HG02759 (cell line): Measurements from ENCODE around the gene SH3BP5.

ENCODE experiments used
- ATAC-seq: cut with Tn5 transposase; IDR thresholded peaks from one replicate; pipeline ENCODE4 v1.9.1; 2021; ENCODE audit warnings: mild to moderate bottlenecking, moderate library complexity; ENCODE audit not compliant: unreplicated experiment

The SH3BP5 gene

DNA sequence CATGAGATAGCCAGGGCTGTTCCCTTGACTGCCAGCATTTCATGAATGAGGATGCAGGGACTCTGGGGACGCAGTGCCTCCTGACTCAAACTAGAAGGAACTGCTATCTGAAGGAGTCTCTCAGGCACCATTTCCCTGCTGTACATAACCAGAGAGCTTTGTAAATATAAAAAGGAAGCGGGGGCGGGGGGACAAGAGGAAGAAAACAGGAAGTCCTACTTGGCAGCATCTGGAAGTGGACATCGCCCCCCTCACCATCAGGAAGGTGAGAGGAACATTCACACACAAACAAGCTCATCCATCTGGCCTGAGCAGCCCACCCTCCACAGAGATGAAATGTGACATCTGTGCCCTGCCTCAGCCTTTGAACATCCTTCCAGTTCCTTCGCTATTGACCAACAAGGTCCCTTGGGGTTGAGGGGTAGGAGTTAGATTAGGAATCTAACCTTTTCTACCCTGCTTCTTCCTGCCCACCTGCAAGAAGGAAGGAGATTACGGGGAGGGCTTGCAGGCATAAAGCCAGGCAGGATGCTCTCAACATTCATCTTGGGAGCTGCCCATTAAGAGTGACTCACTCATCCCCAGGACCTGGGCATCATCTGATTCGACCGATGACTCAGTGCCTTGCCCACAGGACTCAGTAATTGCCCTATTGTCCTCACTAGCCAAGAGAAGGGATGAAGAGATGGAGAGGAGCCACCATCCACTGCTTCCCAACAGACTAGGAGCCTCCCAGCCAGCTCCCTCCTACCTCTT, 31.9 kb downstream of the SH3BP5 start:
- ATAC-seq: no peak

DNA sequence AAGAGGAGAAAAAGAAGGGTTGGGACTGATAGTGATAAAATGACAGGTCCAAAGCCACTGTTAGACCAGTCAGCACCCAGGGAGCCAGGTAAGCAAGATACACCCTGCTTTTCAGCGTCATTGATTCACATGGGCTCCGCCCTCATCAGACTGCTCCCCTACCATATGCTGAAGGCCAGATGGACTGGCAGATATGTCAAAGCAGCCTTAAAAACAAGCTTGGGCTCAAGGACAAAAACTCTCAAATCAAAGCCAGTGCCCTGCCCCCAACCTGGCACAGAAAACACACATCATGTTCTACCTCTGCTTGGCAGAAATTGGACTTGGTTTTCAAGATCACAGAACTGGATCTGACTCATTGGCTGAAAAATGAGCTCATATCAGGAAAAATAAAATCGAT, 33.4 kb downstream of the SH3BP5 start:
- ATAC-seq: no peak

DNA sequence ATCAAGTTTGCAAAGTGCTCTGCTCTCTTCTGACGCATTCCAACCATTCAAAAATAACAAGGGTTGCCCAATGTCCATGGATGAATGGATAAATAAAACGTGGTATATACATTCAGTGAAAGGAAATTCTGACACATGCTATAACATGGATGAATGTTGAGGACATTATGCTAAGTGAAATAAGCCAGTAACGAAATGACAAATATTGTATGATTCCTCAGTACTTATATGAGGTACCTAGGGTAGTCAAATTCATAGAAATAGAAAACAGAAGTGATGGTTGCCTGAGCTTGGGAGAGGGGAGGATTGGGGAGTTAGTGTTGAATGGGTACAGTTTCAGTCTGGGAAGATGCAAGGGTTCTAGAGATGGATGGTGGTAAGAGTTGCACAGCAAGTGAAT, 33.9 kb downstream of the SH3BP5 start:
- no peak for ATAC-seq

DNA sequence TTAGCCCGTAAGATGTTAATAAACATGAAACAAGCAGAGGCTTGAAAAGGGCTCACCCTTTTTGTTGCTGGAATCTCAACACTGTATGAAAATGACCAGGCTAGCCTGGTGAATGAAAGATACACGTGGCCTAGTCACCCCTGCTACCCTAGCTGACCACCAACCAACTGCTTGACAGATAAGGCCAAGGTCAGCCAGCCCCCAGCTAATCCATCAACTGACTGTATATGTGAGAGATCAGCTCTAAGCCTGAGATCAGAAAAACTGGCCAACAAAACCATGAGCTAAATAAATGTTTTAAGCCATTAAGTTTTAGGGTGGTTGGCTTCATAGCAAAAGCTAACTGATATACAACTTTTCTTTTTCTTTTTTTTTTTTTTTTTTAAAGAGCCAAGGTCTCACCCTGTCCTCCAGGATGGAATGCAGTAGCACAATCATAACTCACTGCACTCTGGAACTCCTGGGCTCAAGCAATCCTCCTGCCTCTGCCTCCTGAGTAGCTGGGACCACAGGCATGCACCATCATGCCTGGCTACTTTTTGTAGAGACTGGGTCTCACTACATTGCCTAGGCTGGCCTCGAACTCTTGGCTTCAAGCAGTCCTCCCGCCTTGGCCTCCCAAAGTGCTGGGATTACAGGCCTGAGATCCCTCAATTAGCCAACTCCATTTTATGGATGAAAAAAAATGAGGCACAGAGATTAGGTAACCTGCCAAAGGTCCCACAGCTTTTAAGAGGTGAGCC, 34.6 kb downstream of the SH3BP5 start:
- no peak for ATAC-seq

DNA sequence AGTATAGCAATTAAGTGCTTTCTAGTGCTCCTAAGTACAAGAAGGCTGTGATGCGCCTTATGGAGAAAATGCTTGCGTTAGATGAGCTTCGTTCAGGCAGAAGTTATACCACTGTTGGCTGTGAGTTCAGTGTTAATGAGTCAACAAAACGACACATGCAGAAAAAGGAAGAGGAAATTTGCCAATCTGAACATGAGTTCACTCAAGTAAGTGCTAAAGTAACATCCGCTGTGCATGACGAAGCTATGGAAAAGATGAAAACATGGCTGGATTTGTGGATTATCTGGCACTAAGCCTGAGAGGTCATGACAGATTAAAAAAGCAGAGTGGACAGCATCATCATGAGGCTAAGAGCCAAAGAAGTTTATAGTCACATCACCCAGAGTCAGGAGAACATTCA, 36.9 kb downstream of the SH3BP5 start:
- ATAC-seq: no peak

DNA sequence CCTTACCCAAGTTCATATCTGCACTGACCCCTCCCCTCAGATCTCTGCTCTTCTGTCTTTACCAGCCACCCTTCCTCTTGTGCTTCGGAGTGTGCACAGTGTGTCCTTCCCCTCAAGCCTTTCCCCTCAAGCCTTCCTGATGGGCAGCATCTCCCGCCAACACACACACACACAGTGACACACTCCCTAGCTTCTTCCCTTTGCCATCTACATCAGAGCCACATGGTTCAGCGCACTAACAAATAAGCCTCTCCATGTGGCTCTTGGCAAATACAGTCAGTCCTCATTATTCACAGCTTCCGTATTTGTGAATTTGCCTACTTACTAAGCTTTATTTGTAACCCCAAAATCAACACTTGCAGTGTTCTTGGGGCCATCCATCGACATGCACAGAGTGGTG, 37.5 kb downstream of the SH3BP5 start:
- no peak for ATAC-seq

GRCh38 chr3:15292765-15293522, 39.4 kb downstream of the SH3BP5 start:
- no peak for ATAC-seq

GRCh38 chr3:15291589-15292541, 40.5 kb downstream of the SH3BP5 start:
- ATAC-seq: peak; percentile 91

GRCh38 chr3:15290736-15291135, 41.6 kb downstream of the SH3BP5 start:
- no peak for ATAC-seq

DNA sequence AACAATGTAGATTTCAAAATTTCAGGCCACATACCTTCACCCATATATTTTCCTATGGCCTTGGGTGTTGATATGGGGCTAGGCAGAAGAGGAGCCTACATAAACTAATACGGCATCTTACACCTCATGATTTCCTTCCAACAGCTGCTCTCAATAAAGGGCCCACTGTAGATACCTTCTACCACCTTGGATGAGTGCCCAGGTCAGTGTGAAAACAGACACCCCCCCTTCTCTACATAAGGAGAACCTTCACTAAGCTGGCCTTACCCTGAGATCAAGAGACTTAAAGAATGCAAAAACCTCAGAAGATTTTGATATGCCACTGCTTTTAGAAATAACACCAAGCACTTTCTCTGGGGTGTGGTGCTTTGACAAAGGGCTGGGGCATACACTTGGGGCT, 42.7 kb downstream of the SH3BP5 start:
- no peak for ATAC-seq

- ATAC-seq: no peak
Measured at GRCh38 chr3:15288331-15289035, 43.9 kb downstream of the SH3BP5 start.

GRCh38 chr3:15287565-15288330, 44.6 kb downstream of the SH3BP5 start:
- no peak for ATAC-seq

- no peak for ATAC-seq
Measured at GRCh38 chr3:15286022-15286421, 46.4 kb downstream of the SH3BP5 start.

DNA sequence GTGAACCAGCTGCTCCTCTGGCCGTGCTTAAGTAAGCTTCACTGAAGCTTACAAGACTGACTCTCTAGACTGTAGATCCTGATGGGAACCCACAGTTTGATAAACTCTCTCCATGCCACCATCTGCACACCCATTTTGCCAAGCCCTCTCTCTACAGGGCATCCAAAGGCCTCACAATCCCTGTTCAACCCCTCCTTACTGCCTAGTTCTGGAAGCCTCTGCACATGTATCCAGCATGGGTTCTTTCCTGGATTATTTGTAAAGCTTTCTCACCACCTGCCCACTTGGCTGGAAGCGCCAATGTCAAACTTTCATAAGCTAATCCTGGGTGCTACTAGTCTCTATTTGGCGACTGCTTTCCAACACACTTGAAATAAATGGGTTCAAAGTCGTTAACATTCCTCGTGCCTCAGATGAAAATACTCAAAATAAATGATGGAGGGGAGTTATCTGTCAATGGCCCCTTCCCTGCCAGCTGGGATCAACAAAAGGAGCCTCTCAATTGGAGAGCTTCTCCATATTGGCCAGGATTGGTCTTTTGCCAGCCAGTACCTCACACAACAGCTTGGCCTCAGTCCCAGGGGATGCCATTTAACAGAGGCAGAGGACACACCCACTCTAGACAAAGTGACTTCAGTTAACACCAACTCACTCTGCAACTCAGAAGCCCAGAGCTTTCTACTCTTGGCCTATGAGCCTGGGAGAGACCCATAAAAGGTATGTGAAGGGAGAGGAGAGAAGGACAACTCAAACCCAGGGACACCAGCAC, 48.1 kb downstream of the SH3BP5 start:
- no peak for ATAC-seq

DNA sequence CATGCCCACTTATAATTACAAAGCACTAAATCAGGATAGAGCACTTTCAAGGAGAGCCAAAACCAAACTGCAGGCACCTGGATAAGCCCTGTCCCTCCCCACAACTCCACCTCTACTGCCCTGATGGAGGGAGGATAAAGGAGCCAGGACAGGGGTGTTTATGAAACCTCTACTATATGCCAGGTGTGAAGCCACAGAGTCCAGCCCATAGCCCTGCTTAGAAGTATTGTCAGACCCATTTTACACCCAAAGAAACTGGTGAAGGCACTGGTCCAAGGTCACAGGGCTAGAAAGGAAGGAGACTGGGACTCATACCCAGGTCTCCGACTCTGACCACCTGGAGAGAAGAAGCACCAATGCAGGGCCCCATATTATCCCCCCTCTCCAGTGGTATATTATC, 48.7 kb downstream of the SH3BP5 start:
- ATAC-seq: no peak

GRCh38 chr3:15281817-15282216, 50.6 kb downstream of the SH3BP5 start:
- ATAC-seq: no peak

DNA sequence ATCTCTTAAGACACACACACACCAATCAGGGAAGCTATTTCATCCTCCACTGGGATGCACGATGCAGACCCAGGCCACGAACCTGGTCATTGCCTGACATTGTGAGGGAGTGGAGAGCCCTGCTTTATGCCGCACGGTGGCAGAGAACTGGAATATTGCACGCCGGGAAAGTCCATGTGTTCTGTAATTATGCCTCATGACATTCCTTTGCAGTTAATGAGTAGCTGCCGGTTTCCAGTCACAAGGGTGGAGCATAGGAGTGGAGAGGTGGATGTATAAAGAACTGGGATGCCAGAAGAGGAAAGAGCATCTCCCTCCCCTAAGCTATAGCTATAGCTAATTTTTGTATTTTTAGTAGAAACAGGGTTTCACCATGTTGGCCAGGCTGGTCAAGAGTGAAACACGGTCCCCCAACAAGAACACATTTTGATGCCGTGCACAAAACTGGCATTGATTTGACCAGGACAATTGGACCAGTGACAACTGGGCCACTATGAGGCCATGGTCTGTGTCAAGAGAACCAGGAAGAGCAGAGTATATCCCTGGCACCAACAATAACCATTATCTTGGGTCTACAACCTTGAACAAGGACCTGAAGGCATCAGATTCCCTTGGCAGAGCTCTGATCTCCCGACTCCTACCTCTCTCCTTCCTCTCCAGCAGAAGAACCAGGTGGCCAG, 51.4 kb downstream of the SH3BP5 start:
- ATAC-seq: no peak
